ENCODE measurements around the gene CCR3. TPM values are rescaled to one million over a fixed set of nuclear protein-coding genes. Genes with fewer than 3 reads are reported as not detected.

CCR3 gene
- total and polyA plus RNA-seq, 2 experiments from 2014 or later: not detected

GRCh38 chr3:46215810-46216414 is 26.3 kb upstream of the CCR3 start:
- Mint-ChIP-seq H3K27ac (no peak overlapping the region), H3K4me1 (no peaks in the 10 kb centered on the region), H3K27me3 (ENCODE audit: insufficient read depth, low read depth, poor library complexity) (peaks cover 3% of the 10 kb centered on the region), H3K9me3 (peaks cover 3% of the 10 kb centered on the region; the same call in 1 of the 3 replicates), H3K4me3 (no peak overlapping the region), H3K36me3 (ENCODE audit: low read depth) (no peaks in the 10 kb centered on the region)
- Histone ChIP-seq H3K4me2 (no peak overlapping the region), H3K36me3 (ENCODE audit: insufficient read depth) (no peaks in the 10 kb centered on the region), H3K27me3 (ENCODE audit: insufficient read depth) (no peaks in the 10 kb centered on the region), H4K20me1 (replicated peaks; ENCODE audit: insufficient read depth) (no peaks in the 10 kb centered on the region), H2AFZ (no peak overlapping the region), H3F3A (replicated peaks; ENCODE audit: low read depth) (no peaks in the 10 kb centered on the region), H3K4me3 (no peak overlapping the region), H3K4me1 (ENCODE audit: insufficient read depth) (no peaks in the 10 kb centered on the region), H3K79me2 (replicated peaks; ENCODE audit: insufficient read depth) (no peaks in the 10 kb centered on the region), H3K27ac (ENCODE audit: low read depth) (no peak overlapping the region), H3K9me2 (ENCODE audit: insufficient read depth) (peaks cover 9% of the 10 kb centered on the region)
- TF ChIP-seq ETS1 (IDR thresholded peaks at IDR 0.05): no peak
- no peak for TF ChIP-seq STAT1 (IDR thresholded peaks at IDR 0.05; ENCODE audit: unreplicated experiment)
- TF ChIP-seq EZH2 (IDR thresholded peaks at IDR 0.05; ENCODE audit: low read depth, unreplicated experiment): no peak
- TF ChIP-seq ZNF331 (CRISPR knock-in tag; IDR thresholded peaks at IDR 0.05; ENCODE audit: low read depth): no peak
- no peak for TF ChIP-seq ZNF462 (CRISPR knock-in tag; IDR thresholded peaks at IDR 0.05)
- TF ChIP-seq POLR2AphosphoS5 (IDR thresholded peaks at IDR 0.05; ENCODE audit: low read depth): no peak
- no peak for TF ChIP-seq EZH2phosphoT487 (IDR thresholded peaks at IDR 0.05; ENCODE audit: unreplicated experiment)
- no peak for TF ChIP-seq JUNB (IDR thresholded peaks at IDR 0.05; ENCODE audit: unreplicated experiment)
- TF ChIP-seq CTCF (conservative IDR thresholded peaks at IDR 0.05; ENCODE audit: low read depth in 2 of 2): no peak
- no peak for TF ChIP-seq ZNF114 (CRISPR knock-in tag; IDR thresholded peaks at IDR 0.05)
- no peak for TF ChIP-seq NANOG (IDR thresholded peaks at IDR 0.05; ENCODE audit: borderline replicate concordance)
- TF ChIP-seq CREB1 (CRISPR knock-in tag; IDR thresholded peaks at IDR 0.05; ENCODE audit: low read depth): no peak
- TF ChIP-seq REST (IDR thresholded peaks at IDR 0.05; ENCODE audit: unreplicated experiment): no peak
- DNase-seq (ENCODE audit: low spot score) (no peak), ATAC-seq (no peak)
